Measurements from ENCODE around the gene TRAPPC4.
"Not testable (repeated sequence)": the region's sequence is repeated elsewhere in the genome, so short reads cannot be mapped to it uniquely, and the experiment has no call there.

The TRAPPC4 gene

GRCh38 chr11:119033421-119033820 is 14.9 kb downstream of the TRAPPC4 start:
- DNase-seq (ENCODE audit: low read depth in 2 of 2) = not testable (repeated sequence)

GRCh38 chr11:119034813-119035212 is 16.2 kb downstream of the TRAPPC4 start:
- DNase-seq (ENCODE audit: low read depth in 2 of 2) = no peak

- no peak for DNase-seq (ENCODE audit: low read depth in 2 of 2)
These were observed 20.3 kb downstream of the TRAPPC4 start for GRCh38 chr11:119038884-119039283.

GRCh38 chr11:119039471-119039870 is 20.9 kb downstream of the TRAPPC4 start:
- not testable (repeated sequence) for DNase-seq (ENCODE audit: low read depth in 2 of 2)

- no peak for DNase-seq (ENCODE audit: low read depth in 2 of 2)
These were observed 23.4 kb downstream of the TRAPPC4 start for GRCh38 chr11:119041821-119042514.

GRCh38 chr11:119042927-119043326 is 24.4 kb downstream of the TRAPPC4 start:
- no peak for DNase-seq (ENCODE audit: low read depth in 2 of 2)

- DNase-seq (ENCODE audit: low read depth in 2 of 2) = no peak
These were observed 26.1 kb downstream of the TRAPPC4 start for GRCh38 chr11:119044708-119045107.

- no peak for DNase-seq (ENCODE audit: low read depth in 2 of 2)
These were observed 27.9 kb downstream of the TRAPPC4 start for GRCh38 chr11:119046489-119046888.

GRCh38 chr11:119047205-119047604 is 28.6 kb downstream of the TRAPPC4 start:
- DNase-seq (ENCODE audit: low read depth in 2 of 2) = no peak

GRCh38 chr11:119048644-119049043 is 30.1 kb downstream of the TRAPPC4 start:
- no peak for DNase-seq (ENCODE audit: low read depth in 2 of 2)

GRCh38 chr11:119049081-119049480 is 30.5 kb downstream of the TRAPPC4 start:
- no peak for DNase-seq (ENCODE audit: low read depth in 2 of 2)

- DNase-seq (ENCODE audit: low read depth in 2 of 2) = no peak
These were observed 33.0 kb downstream of the TRAPPC4 start for GRCh38 chr11:119051440-119052162.

- DNase-seq (ENCODE audit: low read depth in 2 of 2) = no peak
These were observed 33.7 kb downstream of the TRAPPC4 start for GRCh38 chr11:119052163-119052814.

GRCh38 chr11:119054418-119054817 is 35.9 kb downstream of the TRAPPC4 start:
- DNase-seq (ENCODE audit: low read depth in 2 of 2) = no peak

- no peak for DNase-seq (ENCODE audit: low read depth in 2 of 2)
These were observed 37.3 kb downstream of the TRAPPC4 start for GRCh38 chr11:119055901-119056300.

GRCh38 chr11:119056421-119056999 is 37.9 kb downstream of the TRAPPC4 start:
- peak in 1 of 2 donors; percentile 23 for DNase-seq (ENCODE audit: low read depth in 2 of 2)

- DNase-seq (ENCODE audit: low read depth in 2 of 2) = peak; percentile 99
These were observed 38.6 kb downstream of the TRAPPC4 start, which contains the start of gene HYOU1 for GRCh38 chr11:119057000-119057769. Gene HYOU1, minus strand, starts transcription at chr11:119057205. Its CDS starts 1,045 bp downstream, at chr11:119056160.

GRCh38 chr11:119059128-119059527 is 40.6 kb downstream of the TRAPPC4 start:
- DNase-seq (ENCODE audit: low read depth in 2 of 2) = not testable (repeated sequence)

- DNase-seq (ENCODE audit: low read depth in 2 of 2) = no peak
These were observed 42.7 kb downstream of the TRAPPC4 start for GRCh38 chr11:119061256-119061655.

GRCh38 chr11:119062779-119063178 is 44.2 kb downstream of the TRAPPC4 start:
- DNase-seq (ENCODE audit: low read depth in 2 of 2) = no peak

GRCh38 chr11:119065369-119065768 is 46.8 kb downstream of the TRAPPC4 start:
- DNase-seq (ENCODE audit: low read depth in 2 of 2) = no peak
